ENCODE data around the gene DCLK2. TPM values are rescaled to one million over a fixed set of nuclear protein-coding genes. Genes with fewer than 3 reads are reported as not detected.

Gene DCLK2
- polyA plus RNA-seq, 1 donor, result 12.0 TPM

- DNase-seq, result no peak
These were observed 161.8 kb downstream of the DCLK2 start for GRCh38 chr4:150240011-150240410.

GRCh38 chr4:150242820-150243458 is 164.7 kb downstream of the DCLK2 start:
- DNase-seq, result peak; percentile 53

GRCh38 chr4:150243932-150244331 is 165.7 kb downstream of the DCLK2 start:
- DNase-seq, result no peak

GRCh38 chr4:150244600-150244999 is 166.4 kb downstream of the DCLK2 start:
- no peak for DNase-seq

GRCh38 chr4:150247184-150247583 is 168.9 kb downstream of the DCLK2 start:
- DNase-seq, result no peak

- DNase-seq, result no peak
These were observed 169.9 kb downstream of the DCLK2 start for GRCh38 chr4:150248181-150248580.

- DNase-seq, result no peak
These were observed 172.2 kb downstream of the DCLK2 start for GRCh38 chr4:150250293-150250997.

- DNase-seq, result no peak
These were observed 172.9 kb downstream of the DCLK2 start for GRCh38 chr4:150250998-150251651.

- DNase-seq, result no peak
These were observed 173.5 kb downstream of the DCLK2 start for GRCh38 chr4:150251752-150252190.

- no peak for DNase-seq
These were observed 174.1 kb downstream of the DCLK2 start for GRCh38 chr4:150252306-150252705.

GRCh38 chr4:150252741-150253140 is 174.5 kb downstream of the DCLK2 start:
- no peak for DNase-seq

GRCh38 chr4:150253416-150253815 is 175.2 kb downstream of the DCLK2 start:
- no peak for DNase-seq

- DNase-seq, result no peak
These were observed 175.9 kb downstream of the DCLK2 start for GRCh38 chr4:150253965-150254630.

- no peak for DNase-seq
These were observed 177.5 kb downstream of the DCLK2 start for GRCh38 chr4:150255610-150256224.

- no peak for DNase-seq
These were observed 178.0 kb downstream of the DCLK2 start for GRCh38 chr4:150256225-150256620.

- DNase-seq, result no peak
These were observed 178.8 kb downstream of the DCLK2 start for GRCh38 chr4:150256841-150257730.

GRCh38 chr4:150258569-150258968 is 180.3 kb downstream of the DCLK2 start:
- DNase-seq, result no peak

GRCh38 chr4:150259861-150260567 is 181.8 kb downstream of the DCLK2 start:
- DNase-seq, result no peak

GRCh38 chr4:150261571-150261970 is 183.3 kb downstream of the DCLK2 start:
- no peak for DNase-seq

GRCh38 chr4:150262611-150263010 is 184.4 kb downstream of the DCLK2 start:
- DNase-seq, result no peak
